CD14-positive monocyte (primary cell): ENCODE measurements around the gene BICD1. TPM values are rescaled to one million over a fixed set of nuclear protein-coding genes. Genes with fewer than 3 reads are reported as not detected.

Source experiments
- DNase-seq, 3 donors: peaks; one replicate each; pipeline ENCODE4 v3.0.0-alpha.2; 2011 to 2022
- H2AFZ ChIP-seq: 2 replicates; pipeline ENCODE4 v1.6.0; 2012; ENCODE audit warnings: mild to moderate bottlenecking, low read depth, low read length, inconsistent platforms; ENCODE audit not compliant: insufficient read depth, poor library complexity, severe bottlenecking
- H3K27ac ChIP-seq, 2 donors: 1 replicate in 1 of 2; 2 replicates in 1 of 2; pipeline ENCODE4 v1.5.1; 2012 to 2013; ENCODE audit warnings: low read length in 2 of 2, control low read depth in 1 of 2, inconsistent platforms in 1 of 2, low read depth in 1 of 2, mild to moderate bottlenecking in 1 of 2
- H3K27me3 ChIP-seq, 2 donors: one replicate each; pipeline versions ENCODE4 v1.6.0 to v1.6.1; 2011 to 2013; ENCODE audit warnings: low read length in 2 of 2; ENCODE audit not compliant: control insufficient read depth in 2 of 2, insufficient read depth in 2 of 2
- H3K36me3 ChIP-seq, 2 donors: replicated peaks in 1 of 2; 1 replicate in 1 of 2; 2 replicates in 1 of 2; pipeline versions ENCODE4 v1.5.1 to v1.6.1; 2012 to 2013; ENCODE audit warnings: low read length in 2 of 2, control low read depth in 1 of 2, inconsistent platforms in 1 of 2, mild to moderate bottlenecking in 1 of 2; ENCODE audit not compliant: insufficient read depth in 2 of 2, control insufficient read depth in 1 of 2
- H3K4me1 ChIP-seq, 2 donors: 1 replicate in 1 of 2; 2 replicates in 1 of 2; pipeline versions ENCODE4 v1.5.1 to v1.6.1; 2012 to 2013; ENCODE audit warnings: low read length in 2 of 2, control low read depth in 1 of 2, inconsistent platforms in 1 of 2, mild to moderate bottlenecking in 1 of 2, moderate library complexity in 1 of 2; ENCODE audit not compliant: insufficient read depth in 2 of 2, control insufficient read depth in 1 of 2
- H3K4me2 ChIP-seq: replicated peaks from 2 replicates; pipeline ENCODE3; 2012; ENCODE audit warnings: low read length, moderate library complexity, mild to moderate bottlenecking; ENCODE audit not compliant: poor library complexity, severe bottlenecking; ENCODE audit errors: extremely low read depth
- H3K4me3 ChIP-seq, 3 experiments: fragments of 200-600 bp in 1 of 3; sonication (generic) in 1 of 3; replicated peaks in 1 of 3; 1 replicate in 2 of 3; 2 replicates in 1 of 3; pipeline ENCODE4 v1.5.1; 2011 to 2013; ENCODE audit warnings: low read length in 3 of 3, mild to moderate bottlenecking in 3 of 3, control low read depth in 2 of 3, low read depth in 2 of 3, inconsistent platforms in 1 of 3, moderate library complexity in 1 of 3
- H3K79me2 ChIP-seq: 2 replicates; pipeline ENCODE4 v1.6.0; 2012; ENCODE audit warnings: mild to moderate bottlenecking, control low read depth, inconsistent platforms, low read length, moderate library complexity; ENCODE audit not compliant: insufficient read depth
- H3K9ac ChIP-seq: 2 replicates; pipeline ENCODE4 v1.6.0; 2017; ENCODE audit warnings: low read length, mild to moderate bottlenecking; ENCODE audit not compliant: insufficient read depth, poor library complexity, severe bottlenecking
- H3K9me3 ChIP-seq, 2 donors: replicated peaks in 1 of 2; 1 replicate in 1 of 2; 2 replicates in 1 of 2; pipeline versions ENCODE4 v1.5.1 to v1.6.1; 2012 to 2013; ENCODE audit warnings: low read length in 2 of 2, control low read depth in 1 of 2; ENCODE audit not compliant: control insufficient read depth in 1 of 2, insufficient read depth in 1 of 2
- H4K20me1 ChIP-seq: 2 replicates; pipeline ENCODE4 v1.6.0; 2012; ENCODE audit warnings: mild to moderate bottlenecking, low read length, control low read depth, moderate library complexity; ENCODE audit not compliant: insufficient read depth
- H3K27ac Mint-ChIP-seq, 7 donors: one replicate each; pipeline ENCODE4 v1.8.0; 2020; ENCODE audit warnings: mild to moderate bottlenecking in 7 of 7, mixed read lengths in 7 of 7, moderate library complexity in 6 of 7, inconsistent platforms in 2 of 7
- H3K27me3 Mint-ChIP-seq, 3 donors: one replicate each; pipeline ENCODE4 v1.8.0; 2021 to 2022; ENCODE audit warnings: low read depth in 3 of 3, mild to moderate bottlenecking in 3 of 3, mixed read lengths in 3 of 3, moderate library complexity in 3 of 3, inconsistent platforms in 1 of 3
- H3K36me3 Mint-ChIP-seq, 2 donors: one replicate each; pipeline ENCODE4 v1.8.0; 2020; ENCODE audit warnings: mixed read lengths in 2 of 2, inconsistent platforms in 1 of 2, mild to moderate bottlenecking in 1 of 2
- H3K4me1 Mint-ChIP-seq: one replicate; pipeline ENCODE4 v1.8.0; 2020; ENCODE audit warnings: mild to moderate bottlenecking, mixed read lengths
- H3K4me3 Mint-ChIP-seq, 2 donors: one replicate each; pipeline ENCODE4 v1.8.0; 2020; ENCODE audit warnings: mild to moderate bottlenecking in 2 of 2, mixed read lengths in 2 of 2, moderate library complexity in 1 of 2
- H3K9me3 Mint-ChIP-seq, 7 donors: one replicate each; pipeline ENCODE4 v1.8.0; 2020 to 2022; ENCODE audit warnings: mixed read lengths in 7 of 7, mild to moderate bottlenecking in 6 of 7, moderate library complexity in 6 of 7, inconsistent platforms in 2 of 7
- CTCF ChIP-seq: fragments of 200-600 bp; IDR thresholded peaks from one replicate; pipeline ENCODE4 v1.8.0; 2022; ENCODE audit warnings: antibody characterized with exemption, mild to moderate bottlenecking
- WGBS: methylation state at CpG from one replicate; pipeline ENCODE4 v1.1.5; 2013; ENCODE audit warnings: missing lambda C conversion rate; ENCODE audit not compliant: insufficient coverage; 5-methylcytosine and 5-hydroxymethylcytosine counted together
- intact Hi-C, 2 donors: fragments of 100-400 bp; cut with micrococcal nuclease; formaldehyde crosslinking; loops; one replicate each; pipeline versions ENCODE4 v1.15.0 to v1.15.1; 2023
- polyA plus RNA-seq, 3 donors: library from polyadenylated mRNA; depleted of rRNA in 1 of 3; unstranded in 2 of 3; stranded (reverse) in 1 of 3; fragments of 300-500 nt in 2 of 3; fragments of >200 nt in 1 of 3; fragmentation: Illumina TruSeq in 2 of 3; gene quantifications; 1 replicate in 2 of 3; 2 replicates in 1 of 3; pipeline ENCODE4 v1.2.3, GENCODE V29; 2012 to 2021

Gene BICD1
- polyA plus RNA-seq, 3 donors = 0.55 to 2.1 (median 1.6) TPM

DNA sequence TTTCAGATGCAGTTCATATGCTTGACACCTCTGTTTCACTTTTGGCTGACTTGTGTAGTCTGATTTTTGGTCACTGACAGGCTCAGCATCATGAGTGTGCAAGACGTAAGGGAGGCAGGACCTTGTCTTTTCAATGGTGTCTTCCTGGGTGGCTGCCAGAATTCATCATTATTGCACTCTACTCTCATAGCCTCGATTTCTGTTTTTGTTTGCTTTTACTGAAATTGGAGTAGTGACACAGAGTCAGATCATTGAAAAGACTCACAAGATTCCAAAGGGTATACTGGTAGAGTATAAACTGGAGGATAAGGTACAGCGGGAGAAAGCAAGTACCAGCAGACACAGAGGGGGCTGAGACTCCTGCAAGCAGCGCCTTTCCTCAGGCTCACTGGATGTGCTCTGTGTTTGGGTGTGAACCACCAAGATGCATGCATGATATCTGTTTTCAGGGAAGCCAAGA is 166.4 kb downstream of the BICD1 start:
- no peaks in the 10 kb centered on the region for H3K79me2 ChIP-seq
- 94% methylated on average over 2 of the region's 4 CpGs for WGBS
- peaks cover 0 to 5% (median 3%) of the 10 kb centered on the region in 7 donors for H3K9me3 Mint-ChIP-seq

DNA sequence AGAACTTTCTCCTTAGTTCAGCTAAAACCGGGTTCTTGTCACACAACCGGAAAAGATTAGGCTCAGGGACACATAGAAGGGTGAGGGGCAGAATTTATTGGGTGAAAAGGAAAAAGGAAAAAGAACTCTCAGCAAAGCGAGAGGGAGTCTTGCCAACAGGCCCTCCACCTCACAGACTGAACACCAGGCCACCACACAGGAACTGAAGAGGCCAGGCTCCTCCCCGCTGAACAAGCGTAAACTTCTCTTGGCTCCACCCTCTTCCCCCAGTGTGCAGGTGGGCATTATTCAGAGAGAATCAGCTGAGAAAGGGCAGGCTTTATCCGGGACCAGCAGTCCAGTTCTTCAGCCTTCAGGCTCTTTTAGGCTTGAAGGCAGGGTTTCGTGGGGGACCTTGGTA is 167.1 kb downstream of the BICD1 start:
- intact Hi-C loops = no loop called here
- TF ChIP-seq CTCF = no peak
- no peaks in the 10 kb centered on the region for H3K79me2 ChIP-seq
- H3K9me3 ChIP-seq = no peaks in the 10 kb centered on the region
- H3K36me3 ChIP-seq = no peaks in the 10 kb centered on the region
- no peaks in the 10 kb centered on the region for H3K36me3 Mint-ChIP-seq
- no peak for DNase-seq
- H3K27ac Mint-ChIP-seq = peak overlapping the region in 4 of 7 donors; percentile 6 to 67 (median 45)
- H2AFZ ChIP-seq = peak overlapping the region; percentile 70
- no peak overlapping the region for H3K27ac ChIP-seq
- no peak overlapping the region for H3K4me3 Mint-ChIP-seq
- peaks cover 13% of the 10 kb centered on the region for H3K4me1 Mint-ChIP-seq
- 0% methylated on average over 1 of the region's 7 CpGs for WGBS
- no peak overlapping the region for H3K4me2 ChIP-seq
- H3K27me3 Mint-ChIP-seq = peaks cover 0 to 2% (median 0%) of the 10 kb centered on the region in 3 donors
- no peaks in the 10 kb centered on the region for H3K27me3 ChIP-seq
- no peaks in the 10 kb centered on the region for H3K4me1 ChIP-seq
- H4K20me1 ChIP-seq = no peaks in the 10 kb centered on the region
- H3K9me3 Mint-ChIP-seq = peaks cover 0 to 5% (median 2%) of the 10 kb centered on the region in 7 donors
- peak overlapping the region; percentile 40 for H3K9ac ChIP-seq
- H3K4me3 ChIP-seq = no peak overlapping the region

More for the DNA sequence above, 166.4 kb downstream of the BICD1 start:
- peaks cover 0 to 3% of the 10 kb centered on the region in 2 donors for H3K36me3 Mint-ChIP-seq
- no peak for TF ChIP-seq CTCF
- Histone ChIP-seq H2AFZ (peak overlapping the region; percentile 70), H3K9me3 (no peaks in the 10 kb centered on the region), H3K4me2 (no peak overlapping the region), H3K27ac (no peak overlapping the region), H3K4me3 (no peak overlapping the region), H3K36me3 (no peaks in the 10 kb centered on the region), H4K20me1 (no peaks in the 10 kb centered on the region), H3K27me3 (no peaks in the 10 kb centered on the region), H3K9ac (peak overlapping the region; percentile 40), H3K4me1 (no peaks in the 10 kb centered on the region)
- peaks cover 13% of the 10 kb centered on the region for H3K4me1 Mint-ChIP-seq
- intact Hi-C loops = no loop called here
- no peak overlapping the region for H3K4me3 Mint-ChIP-seq
- no peak for DNase-seq
- H3K27me3 Mint-ChIP-seq = peaks cover 0 to 2% (median 0%) of the 10 kb centered on the region in 3 donors
- no peak overlapping the region for H3K27ac Mint-ChIP-seq
